H1 (cell line): ENCODE measurements around the gene CALCR. TPM values are rescaled to one million over a fixed set of nuclear protein-coding genes. Genes with fewer than 3 reads are reported as not detected.

Experiments
- CTCF ChIA-PET: fragments of 300-600 bp; sonication (Branson Sonifier 250); formaldehyde crosslinking; loops from one replicate; lab custom pipeline; 2021; ENCODE audit not compliant: partially characterized antibody; lab: Charles Lee
- POLR2A ChIA-PET: fragments of 300-600 bp; sonication (Branson Sonifier 250); formaldehyde crosslinking; loops from one replicate; lab custom pipeline; 2021; ENCODE audit warnings: inconsistent platforms; ENCODE audit not compliant: partially characterized antibody; lab: Charles Lee
- DNase-seq, 2 experiments: peaks; one replicate each; pipeline versions ENCODE4 v3.0.0 to v3.0.0-alpha.2; 2010 to 2022; ENCODE audit warnings: low spot score in 2 of 2, low read depth in 1 of 2, mixed read lengths in 1 of 2
- FAIRE-seq: peaks from 2 replicates; lab custom pipeline; 2011; peaks lifted over from hg19 to GRCh38; lab: Jason Lieb, UNC
- H2AFZ ChIP-seq: 2 replicates; pipeline ENCODE4 v1.8.1; 2012; ENCODE audit warnings: low read length, inconsistent platforms
- H2AK5ac ChIP-seq: 2 replicates; pipeline ENCODE4 v1.6.1; 2013; ENCODE audit warnings: low read depth, low read length
- H2BK120ac ChIP-seq: replicated peaks from 2 replicates; pipeline ENCODE3; 2013; ENCODE audit warnings: low read depth, low read length, inconsistent platforms
- H2BK12ac ChIP-seq: 2 replicates; pipeline ENCODE4 v1.6.1; 2013; ENCODE audit warnings: low read depth, low read length
- H2BK15ac ChIP-seq: 2 replicates; pipeline ENCODE4 v1.6.1; 2013; ENCODE audit warnings: low read length
- H2BK20ac ChIP-seq: 2 replicates; pipeline ENCODE4 v1.6.1; 2013; ENCODE audit warnings: low read length
- H2BK5ac ChIP-seq: 2 replicates; pipeline ENCODE4 v1.6.1; 2013; ENCODE audit warnings: low read depth, low read length
- H3K14ac ChIP-seq: 2 replicates; pipeline ENCODE4 v1.6.1; 2013; ENCODE audit warnings: inconsistent platforms; ENCODE audit not compliant: insufficient read length
- H3K18ac ChIP-seq: 2 replicates; pipeline ENCODE4 v1.6.1; 2013; ENCODE audit warnings: low read length; ENCODE audit errors: extremely low read depth
- H3K23ac ChIP-seq: 2 replicates; pipeline ENCODE4 v1.6.1; 2013; ENCODE audit warnings: inconsistent platforms; ENCODE audit not compliant: insufficient read length
- H3K23me2 ChIP-seq: 2 replicates; pipeline ENCODE4 v1.6.1; 2013; ENCODE audit warnings: low read depth, low read length
- H3K27ac ChIP-seq: 2 replicates; pipeline ENCODE4 v1.6.1; 2011; ENCODE audit warnings: low read depth, low read length, inconsistent platforms
- H3K27me3 ChIP-seq, 4 experiments: replicated peaks in 1 of 4; 1 replicate in 1 of 4; 2 replicates in 3 of 4; pipeline versions ENCODE4 v1.6.1 to v1.8.1; 2011 to 2013; ENCODE audit warnings: low read length in 3 of 4, mild to moderate bottlenecking in 3 of 4, inconsistent platforms in 2 of 4, mixed read lengths in 2 of 4, moderate library complexity in 1 of 4; ENCODE audit not compliant: control insufficient read depth in 3 of 4, insufficient read depth in 3 of 4; ENCODE audit errors: extremely low read depth in 1 of 4
- H3K36me3 ChIP-seq, 4 experiments: 2 replicates each; pipeline versions ENCODE4 v1.6.1 to v1.8.1; 2011 to 2013; ENCODE audit warnings: mild to moderate bottlenecking in 4 of 4, low read length in 3 of 4, moderate library complexity in 2 of 4, control low read depth in 1 of 4, inconsistent platforms in 1 of 4; ENCODE audit not compliant: insufficient read depth in 4 of 4, control insufficient read depth in 2 of 4
- H3K4ac ChIP-seq: replicated peaks from 2 replicates; pipeline ENCODE3; 2013; ENCODE audit warnings: low read length, low read depth, mixed read lengths, inconsistent platforms; ENCODE audit not compliant: insufficient read length
- H3K4me1 ChIP-seq, 4 experiments: replicated peaks in 1 of 4; 1 replicate in 1 of 4; 2 replicates in 3 of 4; pipeline versions ENCODE4 v1.6.1 to v1.8.1; 2011 to 2013; ENCODE audit warnings: low read length in 3 of 4, inconsistent platforms in 2 of 4, mixed read lengths in 1 of 4; ENCODE audit not compliant: insufficient read depth in 4 of 4, control insufficient read depth in 3 of 4
- H3K4me2 ChIP-seq, 2 experiments: 2 replicates each; pipeline versions ENCODE4 v1.6.1 to v1.8.1; 2011 to 2013; ENCODE audit warnings: low read depth in 2 of 2, low read length in 2 of 2, control low read depth in 1 of 2, inconsistent platforms in 1 of 2, mild to moderate bottlenecking in 1 of 2; ENCODE audit not compliant: insufficient read depth in 1 of 2
- H3K4me3 ChIP-seq, 4 experiments: fragments of 200-600, 300-600 bp in 1 of 4; sonication (generic), shearing (Covaris generic), sonication (Bioruptor Twin) in 1 of 4; 2 replicates each; pipeline versions ENCODE4 v1.5.1 to v1.8.1; 2011 to 2016; ENCODE audit warnings: low read length in 4 of 4, low read depth in 3 of 4, control low read depth in 2 of 4, inconsistent platforms in 2 of 4, mild to moderate bottlenecking in 2 of 4, mixed read lengths in 1 of 4, moderate library complexity in 1 of 4; ENCODE audit not compliant: insufficient read depth in 2 of 4; ENCODE audit errors: extremely low read depth in 1 of 4
- H3K56ac ChIP-seq: replicated peaks from 2 replicates; pipeline ENCODE3; 2013; ENCODE audit warnings: low read depth, mild to moderate bottlenecking, mixed read lengths, low read length, inconsistent platforms; ENCODE audit not compliant: insufficient read length
- H3K79me1 ChIP-seq: 2 replicates; pipeline ENCODE4 v1.6.1; 2013; ENCODE audit warnings: low read depth, low read length, control low read depth
- H3K79me2 ChIP-seq, 2 experiments: 2 replicates each; pipeline versions ENCODE4 v1.6.1 to v1.8.1; 2012 to 2013; ENCODE audit warnings: low read length in 2 of 2, mild to moderate bottlenecking in 2 of 2, inconsistent platforms in 1 of 2; ENCODE audit not compliant: insufficient read depth in 2 of 2, control insufficient read depth in 1 of 2
- H3K9ac ChIP-seq, 4 experiments: replicated peaks in 1 of 4; 1 replicate in 1 of 4; 2 replicates in 3 of 4; pipeline versions ENCODE4 v1.6.1 to v1.8.1; 2011 to 2013; ENCODE audit warnings: low read depth in 3 of 4, low read length in 3 of 4, control low read depth in 2 of 4, mild to moderate bottlenecking in 2 of 4, moderate library complexity in 2 of 4, inconsistent platforms in 1 of 4; ENCODE audit errors: extremely low read depth in 1 of 4
- H3K9me3 ChIP-seq, 2 experiments: 2 replicates each; pipeline versions ENCODE4 v1.6.1 to v1.8.1; 2012 to 2013; ENCODE audit warnings: mild to moderate bottlenecking in 2 of 2, moderate library complexity in 2 of 2, control low read depth in 1 of 2, inconsistent platforms in 1 of 2, low read depth in 1 of 2, low read length in 1 of 2, mixed read lengths in 1 of 2; ENCODE audit not compliant: insufficient read depth in 2 of 2
- H4K20me1 ChIP-seq, 2 experiments: replicated peaks in 1 of 2; 2 replicates each; pipeline versions ENCODE3 to v1.8.1; 2011 to 2013; ENCODE audit warnings: inconsistent platforms in 2 of 2, low read length in 2 of 2, mild to moderate bottlenecking in 1 of 2; ENCODE audit not compliant: insufficient read depth in 2 of 2, control insufficient read depth in 1 of 2
- H4K5ac ChIP-seq: 2 replicates; pipeline ENCODE4 v1.6.1; 2013; ENCODE audit warnings: low read length, low read depth, mixed read lengths, inconsistent platforms; ENCODE audit not compliant: insufficient read length
- H4K8ac ChIP-seq: 2 replicates; pipeline ENCODE4 v1.8.0; 2013; ENCODE audit warnings: mild to moderate bottlenecking, moderate library complexity, low read length, inconsistent platforms; ENCODE audit not compliant: insufficient read depth; ENCODE audit errors: extremely low read depth
- H4K91ac ChIP-seq: replicated peaks from 2 replicates; pipeline ENCODE3; 2013; ENCODE audit warnings: low read length, mixed read lengths, inconsistent platforms; ENCODE audit not compliant: insufficient read length
- ASH2L ChIP-seq: fragments of 200-600, 300-600 bp; sonication (generic); IDR thresholded peaks from one replicate; pipeline ENCODE4 v1.7.1; 2017; ENCODE audit warnings: low read length
- BCL11A ChIP-seq, 2 experiments: IDR thresholded peaks; one replicate each; pipeline ENCODE4 v1.6.1; 2011; ENCODE audit warnings: low read depth in 2 of 2, low read length in 2 of 2, mild to moderate bottlenecking in 2 of 2
- E2F6 ChIP-seq: IDR thresholded peaks from 2 replicates; pipeline ENCODE4 v1.6.1; 2012; ENCODE audit warnings: inconsistent platforms
- GTF2F1 ChIP-seq: IDR thresholded peaks from 2 replicates; pipeline ENCODE4 v1.6.1; 2012; ENCODE audit warnings: low read depth, low read length, improper control_type of control experiment, borderline replicate concordance
- MAFK ChIP-seq: IDR thresholded peaks from 2 replicates; pipeline ENCODE4 v1.6.1; 2012; ENCODE audit warnings: low read depth, mild to moderate bottlenecking, improper control_type of control experiment, low read length
- NRF1 ChIP-seq: IDR thresholded peaks from 2 replicates; pipeline ENCODE4 v1.6.1; 2011; ENCODE audit warnings: mild to moderate bottlenecking, low read depth, low read length, improper control_type of control experiment
- POLR2A ChIP-seq, 2 experiments: IDR thresholded peaks; 1 replicate in 1 of 2; 2 replicates in 1 of 2; pipeline ENCODE4 v1.6.1; 2011; ENCODE audit warnings: low read depth in 2 of 2, low read length in 2 of 2, mild to moderate bottlenecking in 2 of 2; ENCODE audit errors: control extremely low read depth in 1 of 2
- POLR2AphosphoS5 ChIP-seq: IDR thresholded peaks from 2 replicates; pipeline ENCODE4 v1.6.1; 2011; ENCODE audit warnings: low read depth, low read length
- RBBP5 ChIP-seq: IDR thresholded peaks from 2 replicates; pipeline ENCODE4 v1.7.1; 2012; ENCODE audit warnings: low read depth, mild to moderate bottlenecking, inconsistent platforms, low read length, moderate library complexity, borderline replicate concordance
- RXRA ChIP-seq: IDR thresholded peaks from 2 replicates; pipeline ENCODE4 v1.6.1; 2011; ENCODE audit warnings: low read depth, mild to moderate bottlenecking, low read length, moderate library complexity; ENCODE audit not compliant: insufficient read depth
- SIX5 ChIP-seq: IDR thresholded peaks from 2 replicates; pipeline ENCODE4 v1.6.1; 2011; ENCODE audit warnings: mild to moderate bottlenecking, low read depth, low read length
- SUZ12 ChIP-seq: fragments of 200-600 bp; sonication (generic); IDR thresholded peaks from 2 replicates; pipeline ENCODE4 v1.6.1; 2012; ENCODE audit warnings: mild to moderate bottlenecking, inconsistent platforms, low read length, moderate library complexity, mixed read lengths
- WGBS, 2 experiments: shearing (Covaris generic) in 1 of 2; methylation state at CpG; one replicate each; pipeline versions ENCODE4 v1.1.6 to v1.1.7; 2013 to 2015; ENCODE audit warnings: low lambda C conversion rate in 2 of 2, mixed read lengths in 2 of 2, inconsistent platforms in 1 of 2, low coverage in 1 of 2, missing lambda C conversion rate in 1 of 2; ENCODE audit not compliant: insufficient replicate concordance in 2 of 2, insufficient coverage in 1 of 2, insufficient read length in 1 of 2; ENCODE audit errors: extremely low coverage in 1 of 2, missing lambda C conversion rate in 1 of 2; 5-methylcytosine and 5-hydroxymethylcytosine counted together
- polyA plus RNA-seq, 7 experiments: library from polyadenylated mRNA; depleted of rRNA in 3 of 7; stranded (reverse) in 5 of 7; unstranded in 2 of 7; fragments of >200 nt in 5 of 7; fragments of 200-250 nt in 2 of 7; gene quantifications; 1 replicate in 5 of 7; 2 replicates in 1 of 7; 4 replicates in 1 of 7; pipeline versions ENCODE4 v1.2.1 to v1.2.3, GENCODE V29; 2011 to 2013; ENCODE audit warnings: missing spikeins in 2 of 7, mixed read lengths in 2 of 7
- total RNA-seq: library from RNA; stranded (reverse); fragmentation: NEBNext Ultra II Directional; extraction: Animal tissue kit (Norgen Biotek cat#: 25700); gene quantifications from 2 replicates; pipeline ENCODE4 v1.2.1, GENCODE V29; 2021

The CALCR gene
- total and polyA plus RNA-seq, 2 of the 8 experiments (the other 6 are each of a cell fraction or from before 2014, with no cell fraction given): 1.0 to 3.6 TPM

GRCh38 chr7:93378131-93378760 is 196.3 kb downstream of the CALCR start:
- no peak overlapping the region for H2BK15ac ChIP-seq
- H2AK5ac ChIP-seq: no peak overlapping the region
- H4K8ac ChIP-seq: no peak overlapping the region
- ChIA-PET POLR2A (no interaction called here), CTCF (interaction anchor here (0.9 to 2.1 kb wide), 3 partner anchors 9 to 173 kb away, joined by 3 to 9 read pairs (median 4); no protein-coding TSS in a partner anchor)
- H2BK12ac ChIP-seq: no peak overlapping the region
- H4K5ac ChIP-seq: no peak overlapping the region
- H3K4me1 ChIP-seq: peaks cover 0 to under 1% (median 0%) of the 10 kb centered on the region in 4 experiments; a peak in 1 of 7 replicates
- H3K56ac ChIP-seq: no peak overlapping the region
- no peak overlapping the region for H2BK5ac ChIP-seq
- no peak overlapping the region for H3K23ac ChIP-seq
- H3K4me3 ChIP-seq: no peak overlapping the region
- H4K20me1 ChIP-seq: no peaks in the 10 kb centered on the region
- H3K4ac ChIP-seq: no peak overlapping the region
- DNase-seq: no peak
- H3K9me3 ChIP-seq: no peaks in the 10 kb centered on the region
- H4K91ac ChIP-seq: no peak overlapping the region
- FAIRE-seq: no peak
- no peak overlapping the region for H3K27ac ChIP-seq
- H3K79me1 ChIP-seq: no peaks in the 10 kb centered on the region
- H2AFZ ChIP-seq: no peak overlapping the region
- no peaks in the 10 kb centered on the region for H3K23me2 ChIP-seq
- H2BK120ac ChIP-seq: no peak overlapping the region
- H3K4me2 ChIP-seq: no peak overlapping the region
- H2BK20ac ChIP-seq: no peak overlapping the region
- 93% methylated on average over 6 of the region's 6 CpGs; no CpG with 5 or more reads in 1 of the 2 experiments for WGBS, 2 experiments
- H3K14ac ChIP-seq: no peak overlapping the region
- no peak overlapping the region for H3K18ac ChIP-seq
- H3K9ac ChIP-seq: no peak overlapping the region
- no peaks in the 10 kb centered on the region for H3K36me3 ChIP-seq
- H3K27me3 ChIP-seq: no peaks in the 10 kb centered on the region
- H3K79me2 ChIP-seq: no peaks in the 10 kb centered on the region
- no peak for TF ChIP-seq POLR2AphosphoS5
- no peak for TF ChIP-seq RXRA
- TF ChIP-seq ASH2L: no peak
- TF ChIP-seq GTF2F1: no peak
- no peak for TF ChIP-seq SUZ12
- TF ChIP-seq NRF1: no peak
- no peak for TF ChIP-seq SIX5
- TF ChIP-seq POLR2A (IDR thresholded peaks at IDR 0.05; ENCODE audit: control extremely low read depth in 1 of 2, low read depth in 2 of 2, low read length in 2 of 2): no peak
- TF ChIP-seq E2F6: no peak
- no peak for TF ChIP-seq BCL11A (IDR thresholded peaks at IDR 0.05; ENCODE audit: low read depth in 2 of 2, low read length in 2 of 2)
- TF ChIP-seq RBBP5: no peak
- TF ChIP-seq MAFK: no peak
